IMR-90 (cell line): Measurements from ENCODE around the gene PRKD2. TPM values are rescaled to one million over a fixed set of nuclear protein-coding genes. Genes with fewer than 3 reads are reported as not detected.
A peak's percentile ranks its signal among the peaks of the same experiment; 100 is the strongest.

ENCODE experiments used
- ATAC-seq: fragments of 200-7000 bp; cut with Tn5 transposase; 2 replicates; pipeline ENCODE4 v1.9.1; 2020; ENCODE audit warnings: low read depth, mild to moderate bottlenecking, moderate library complexity
- BruUV-seq: library from RNA; stranded (reverse); fragments of 400-500 nt; replicated peaks from 2 replicates; lab custom pipeline; 2021; lab: Mats Ljungman, UMichigan
- CTCF ChIA-PET: fragments of 300-600 bp; formaldehyde crosslinking; extraction: SDS; loops from one replicate; lab custom pipeline; 2021; ENCODE audit warnings: antibody characterized with exemption; lab: Yijun Ruan, JAX
- POLR2A ChIA-PET: fragments of 300-600 bp; sonication (Branson Sonifier 250); formaldehyde crosslinking; loops from one replicate; lab custom pipeline; 2022; ENCODE audit warnings: antibody characterized with exemption; ENCODE audit not compliant: unreplicated experiment; lab: Charles Lee
- DNase-seq: peaks from one replicate; pipeline ENCODE4 v3.0.0; 2013
- H2AFZ ChIP-seq: replicated peaks from 2 replicates; pipeline ENCODE3; 2013; ENCODE audit warnings: low read length, mild to moderate bottlenecking; ENCODE audit not compliant: poor library complexity
- H2AK5ac ChIP-seq: 2 replicates; pipeline ENCODE4 v1.6.1; 2013; ENCODE audit warnings: low read depth, low read length, inconsistent platforms
- H2AK9ac ChIP-seq: replicated peaks from 2 replicates; pipeline ENCODE3; 2013; ENCODE audit warnings: mild to moderate bottlenecking, low read depth, low read length, moderate library complexity; ENCODE audit not compliant: poor library complexity
- H2BK120ac ChIP-seq: 2 replicates; pipeline ENCODE4 v1.6.1; 2013; ENCODE audit warnings: low read depth, low read length, inconsistent platforms
- H2BK15ac ChIP-seq: 3 replicates; pipeline ENCODE4 v1.6.1; 2013; ENCODE audit warnings: low read depth, low read length, inconsistent platforms
- H2BK20ac ChIP-seq: 2 replicates; pipeline ENCODE4 v1.6.1; 2013; ENCODE audit warnings: low read depth, mild to moderate bottlenecking, inconsistent platforms, low read length, moderate library complexity
- H2BK5ac ChIP-seq: 2 replicates; pipeline ENCODE4 v1.6.1; 2013; ENCODE audit warnings: mild to moderate bottlenecking, low read depth, low read length, inconsistent platforms; ENCODE audit not compliant: poor library complexity, severe bottlenecking
- H3K14ac ChIP-seq: replicated peaks from 2 replicates; pipeline ENCODE4 v1.6.1; 2013; ENCODE audit warnings: low read depth, low read length, inconsistent platforms
- H3K18ac ChIP-seq: 2 replicates; pipeline ENCODE4 v1.6.1; 2013; ENCODE audit warnings: low read depth, low read length, control low read depth
- H3K23ac ChIP-seq: 2 replicates; pipeline ENCODE4 v1.6.1; 2013; ENCODE audit warnings: low read depth, low read length, inconsistent platforms
- H3K27ac ChIP-seq: 2 replicates; pipeline ENCODE4 v1.5.1; 2013; ENCODE audit warnings: mild to moderate bottlenecking, control low read depth, low read length; ENCODE audit not compliant: insufficient read depth
- H3K27me3 ChIP-seq: 2 replicates; pipeline ENCODE4 v1.6.1; 2013; ENCODE audit warnings: low read length; ENCODE audit not compliant: control insufficient read depth, insufficient read depth
- H3K36me3 ChIP-seq: 2 replicates; pipeline ENCODE4 v1.6.1; 2013; ENCODE audit warnings: low read length, mixed read lengths; ENCODE audit not compliant: control insufficient read depth, insufficient read depth
- H3K4ac ChIP-seq: 2 replicates; pipeline ENCODE4 v1.6.1; 2013; ENCODE audit warnings: low read depth, low read length, inconsistent platforms
- H3K4me1 ChIP-seq: 2 replicates; pipeline ENCODE4 v1.6.1; 2013; ENCODE audit warnings: low read length, mixed read lengths; ENCODE audit not compliant: control insufficient read depth, insufficient read depth
- H3K4me2 ChIP-seq: 2 replicates; pipeline ENCODE4 v1.6.1; 2013; ENCODE audit warnings: low read depth, mild to moderate bottlenecking, control low read depth, low read length, moderate library complexity
- H3K4me3 ChIP-seq: 2 replicates; pipeline ENCODE4 v1.5.1; 2013; ENCODE audit warnings: low read depth, mild to moderate bottlenecking, control low read depth, low read length, moderate library complexity; ENCODE audit not compliant: insufficient read depth
- H3K56ac ChIP-seq: 2 replicates; pipeline ENCODE4 v1.6.1; 2013; ENCODE audit warnings: low read length, inconsistent platforms; ENCODE audit not compliant: insufficient read depth; ENCODE audit errors: extremely low read depth
- H3K79me1 ChIP-seq, 2 experiments: 2 replicates each; pipeline ENCODE4 v1.6.1; 2013; ENCODE audit warnings: low read length in 2 of 2, inconsistent platforms in 1 of 2, low read depth in 1 of 2
- H3K9ac ChIP-seq: 2 replicates; pipeline ENCODE4 v1.6.1; 2013; ENCODE audit warnings: low read depth, low read length, control low read depth
- H3K9me1 ChIP-seq: 2 replicates; pipeline ENCODE4 v1.6.1; 2013; ENCODE audit warnings: low read length, inconsistent platforms; ENCODE audit not compliant: insufficient read depth
- H3K9me3 ChIP-seq: 2 replicates; pipeline ENCODE4 v1.6.1; 2013; ENCODE audit warnings: low read length; ENCODE audit not compliant: control insufficient read depth, insufficient read depth
- H4K20me1 ChIP-seq: 2 replicates; pipeline ENCODE4 v1.6.1; 2013; ENCODE audit warnings: low read length, inconsistent platforms; ENCODE audit not compliant: insufficient read depth
- H4K5ac ChIP-seq: 2 replicates; pipeline ENCODE4 v1.6.1; 2013; ENCODE audit warnings: mild to moderate bottlenecking, low read depth, low read length, control low read depth
- H4K8ac ChIP-seq, 2 experiments: 2 replicates each; pipeline ENCODE4 v1.6.1; 2013; ENCODE audit warnings: low read depth in 2 of 2, low read length in 2 of 2, control low read depth in 1 of 2, inconsistent platforms in 1 of 2
- H4K91ac ChIP-seq: 2 replicates; pipeline ENCODE4 v1.6.1; 2013; ENCODE audit warnings: low read depth, low read length, inconsistent platforms; ENCODE audit not compliant: insufficient read depth
- CEBPB ChIP-seq: IDR thresholded peaks from 2 replicates; pipeline ENCODE4 v1.6.1; 2012; ENCODE audit warnings: low read depth, low read length, improper control_type of control experiment
- MAZ ChIP-seq: IDR thresholded peaks from 2 replicates; pipeline ENCODE4 v1.6.1; 2012; ENCODE audit warnings: low read depth, mild to moderate bottlenecking, low read length, improper control_type of control experiment, moderate library complexity, borderline replicate concordance
- MXI1 ChIP-seq: IDR thresholded peaks from 2 replicates; pipeline ENCODE4 v1.6.1; 2012; ENCODE audit warnings: low read depth, mild to moderate bottlenecking, low read length, moderate library complexity, borderline replicate concordance
- RAD21 ChIP-seq: IDR thresholded peaks from 2 replicates; pipeline ENCODE4 v1.6.1; 2012; ENCODE audit warnings: low read length, improper control_type of control experiment
- SMC3 ChIP-seq: fragments of 150-350 bp; IDR thresholded peaks from 2 replicates; pipeline ENCODE4 v1.6.1; 2016; ENCODE audit warnings: low read depth, mild to moderate bottlenecking, antibody characterized with exemption, low read length, moderate library complexity
- WGBS, 2 experiments: methylation state at CpG; one replicate each; pipeline versions ENCODE4 v1.1.5 to v1.1.7; 2013; ENCODE audit warnings: missing lambda C conversion rate in 2 of 2; ENCODE audit not compliant: insufficient read length in 1 of 2; ENCODE audit errors: extremely low coverage in 2 of 2; 5-methylcytosine and 5-hydroxymethylcytosine counted together
- dilution Hi-C: fragments of 300-500 bp; cut with HindIII; formaldehyde crosslinking; loops from one replicate; pipeline ENCODE4 v1.14.3; 2018; ENCODE audit warnings: low sequenced_read_pairs; ENCODE audit not compliant: unreplicated experiment
- in situ Hi-C: fragments of 300-500 bp; cut with MboI; formaldehyde crosslinking; loops from 3 replicates; pipeline ENCODE4 v1.14.3; 2019; ENCODE audit warnings: low sequenced_read_pairs, inconsistent platforms, mixed read lengths
- intact Hi-C: fragments of 100-400 bp; cut with micrococcal nuclease; formaldehyde crosslinking; loops from 2 replicates; pipeline ENCODE4 v1.10.0; 2022
- polyA plus RNA-seq, 3 experiments: library from polyadenylated mRNA; depleted of rRNA; stranded (reverse); fragments of >200 nt; gene quantifications; 2 replicates each; pipeline ENCODE4 v1.2.3, GENCODE V29; 2012; ENCODE audit warnings: low replicate concordance in 1 of 3
- total RNA-seq: library from RNA; depleted of rRNA; stranded (reverse); fragments of >200 nt; gene quantifications from 2 replicates; pipeline ENCODE4 v1.2.3, GENCODE V29; 2012

Gene PRKD2
- total and polyA plus RNA-seq, 2 of the 4 experiments (the other 2 are of a cell fraction): 9.9 to 19.6 TPM

- ATAC-seq (peak; percentile 56), DNase-seq (peak; percentile 64)
- in situ Hi-C loops (no loop called here), dilution Hi-C loops (no loop called here), intact Hi-C loops (no loop called here)
- no peaks in the 10 kb centered on the region for H3K36me3 ChIP-seq
- H3K14ac ChIP-seq: no peak overlapping the region
- peaks cover 4% of the 10 kb centered on the region; the same call in 1 of the 2 replicates for H4K20me1 ChIP-seq
- no TSS peak for BruUV-seq
- H3K27ac ChIP-seq: no peak overlapping the region
- H2AK9ac ChIP-seq: no peak overlapping the region
- no peaks in the 10 kb centered on the region for H3K9me3 ChIP-seq
- peaks cover 13% of the 10 kb centered on the region for H3K4me1 ChIP-seq
- H3K4me3 ChIP-seq: 0 out of 2 replicates have a peak overlapping the region, but pooled peaks have one; percentile 17
- no peak overlapping the region for H3K18ac ChIP-seq
- no peaks in the 10 kb centered on the region for H3K9me1 ChIP-seq
- H4K8ac ChIP-seq: peak overlapping the region in 1 of 2 experiments; percentile 25; a peak in 1 of 4 replicates
- no peak overlapping the region for H4K91ac ChIP-seq
- H3K23ac ChIP-seq: no peak overlapping the region
- WGBS, 2 experiments: 56% methylated on average over 15 of the region's 38 CpGs; no CpG with 5 or more reads in 1 of the 2 experiments
- peak overlapping the region; percentile 96 for H2AK5ac ChIP-seq
- H2BK120ac ChIP-seq: no peak overlapping the region
- ChIA-PET CTCF (no interaction called here), POLR2A (no interaction called here)
- H2AFZ ChIP-seq: peak overlapping the region; percentile 76
- no peak overlapping the region for H3K4ac ChIP-seq
- no peak overlapping the region for H3K56ac ChIP-seq
- no peak overlapping the region for H2BK20ac ChIP-seq
- H2BK15ac ChIP-seq: no peak overlapping the region
- no peak for TF ChIP-seq CEBPB
- no peak for TF ChIP-seq RAD21
- no peak; the same call in 1 of the 2 replicates for TF ChIP-seq MAZ
- TF ChIP-seq SMC3: no peak
- TF ChIP-seq MXI1: no peak
- H3K9ac ChIP-seq: peak overlapping the region; percentile 29; the same call in 1 of the 2 replicates
- no peak overlapping the region for H4K5ac ChIP-seq
- no peak overlapping the region for H2BK5ac ChIP-seq
- no peaks in the 10 kb centered on the region; the same call in 1 of the 2 replicates for H3K27me3 ChIP-seq
- H3K79me1 ChIP-seq: no peaks in the 10 kb centered on the region
- H3K4me2 ChIP-seq: no peak overlapping the region; the same call in 1 of the 2 replicates
Measured at GRCh38 chr19:46634045-46634655, 82.8 kb downstream of the PRKD2 start.
